ENCODE measurements around the gene IKZF1. TPM values are rescaled to one million over a fixed set of nuclear protein-coding genes. Genes with fewer than 3 reads are reported as not detected.

Gene IKZF1
- polyA plus RNA-seq, 2 of the 4 experiments (the other 2 are of a cell fraction): not detected

- TF ChIP-seq BHLHE40 (IDR thresholded peaks at IDR 0.05; ENCODE audit: low read depth, low read length) (no peak), RNF2 (IDR thresholded peaks at IDR 0.05; ENCODE audit: borderline replicate concordance, low read depth) (no peak), HOXB5 (CRISPR knock-in tag; IDR thresholded peaks at IDR 0.05) (no peak), HDAC2 (IDR thresholded peaks at IDR 0.05) (no peak), ZNF302 (CRISPR knock-in tag; IDR thresholded peaks at IDR 0.05) (no peak), ATOH8 (CRISPR knock-in tag; IDR thresholded peaks at IDR 0.05; ENCODE audit: low read depth) (no peak), KDM1A (IDR thresholded peaks at IDR 0.05; ENCODE audit: low read depth) (no peak), SMC3 (IDR thresholded peaks at IDR 0.05) (no peak), NPAS2 (CRISPR knock-in tag; IDR thresholded peaks at IDR 0.05; ENCODE audit: borderline replicate concordance) (no peak), TP53 (CRISPR knock-in tag; IDR thresholded peaks at IDR 0.05) (no peak), FOSL2 (IDR thresholded peaks at IDR 0.05) (no peak), FOSL2 (CRISPR knock-in tag; IDR thresholded peaks at IDR 0.05) (no peak), RCOR1 (IDR thresholded peaks at IDR 0.05; ENCODE audit: low read depth, low read length) (no peak), CHD4 (IDR thresholded peaks at IDR 0.05; ENCODE audit: borderline replicate concordance) (no peak)
- POLR2A ChIA-PET: no interaction called here
- CTCF ChIA-PET: no interaction called here
- Histone ChIP-seq H3K4me3 (no peak overlapping the region), H3K4me1 (no peaks in the 10 kb centered on the region), H3K27ac (no peak overlapping the region), H3K9me3 (no peaks in the 10 kb centered on the region), H3K4me2 (no peak overlapping the region)
- FAIRE-seq (no peak), DNase-seq (ENCODE audit: low read depth in 1 of 2, low spot score in 1 of 2) (no peak), ATAC-seq (no peak)
- 10% methylated on average over 1 of the region's 1 CpG for WGBS (ENCODE audit: missing lambda C conversion rate)
Observed at GRCh38 chr7:50352751-50353150, 48.2 kb downstream of the IKZF1 start.

GRCh38 chr7:50353201-50353600 lies 48.7 kb downstream of the IKZF1 start:
- 29% methylated on average over 2 of the region's 2 CpGs for WGBS (ENCODE audit: missing lambda C conversion rate)
- DNase-seq (ENCODE audit: low read depth in 1 of 2, low spot score in 1 of 2): no peak
- ATAC-seq: no peak
- ChIA-PET CTCF (no interaction called here), POLR2A (no interaction called here)
- Histone ChIP-seq H3K4me3 (no peak overlapping the region), H3K9me3 (no peaks in the 10 kb centered on the region), H3K4me2 (no peak overlapping the region), H3K4me1 (no peaks in the 10 kb centered on the region), H3K27ac (no peak overlapping the region)
- TF ChIP-seq RAD21 (conservative IDR thresholded peaks at IDR 0.05 in 1 of 2, IDR thresholded peaks at IDR 0.05 in 1 of 2) (no peak), RARB (CRISPR knock-in tag; IDR thresholded peaks at IDR 0.05) (no peak), CBX2 (IDR thresholded peaks at IDR 0.05; ENCODE audit: borderline replicate concordance, low read depth) (no peak), POLR2A (IDR thresholded peaks at IDR 0.05; ENCODE audit: low read length) (no peak), SMC3 (IDR thresholded peaks at IDR 0.05) (no peak), REST (IDR thresholded peaks at IDR 0.05) (no peak), PHF8 (IDR thresholded peaks at IDR 0.05; ENCODE audit: borderline replicate concordance, low read depth) (no peak), USF2 (IDR thresholded peaks at IDR 0.05) (no peak), MAZ (IDR thresholded peaks at IDR 0.05; ENCODE audit: borderline replicate concordance, low read depth, low read length) (no peak), ZFP36 (IDR thresholded peaks at IDR 0.05; ENCODE audit: borderline replicate concordance, partially characterized antibody) (no peak), HES2 (IDR thresholded peaks at IDR 0.05) (no peak)
- FAIRE-seq: no peak
